ENCODE results near the gene GAGE12D.
"Not testable (repeated sequence)": the region's sequence is repeated elsewhere in the genome, so short reads cannot be mapped to it uniquely, and the experiment has no call there.

Gene GAGE12D, protein sequence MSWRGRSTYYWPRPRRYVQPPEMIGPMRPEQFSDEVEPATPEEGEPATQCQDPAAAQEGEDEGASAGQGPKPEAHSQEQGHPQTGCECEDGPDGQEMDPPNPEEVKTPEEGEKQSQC

DNA sequence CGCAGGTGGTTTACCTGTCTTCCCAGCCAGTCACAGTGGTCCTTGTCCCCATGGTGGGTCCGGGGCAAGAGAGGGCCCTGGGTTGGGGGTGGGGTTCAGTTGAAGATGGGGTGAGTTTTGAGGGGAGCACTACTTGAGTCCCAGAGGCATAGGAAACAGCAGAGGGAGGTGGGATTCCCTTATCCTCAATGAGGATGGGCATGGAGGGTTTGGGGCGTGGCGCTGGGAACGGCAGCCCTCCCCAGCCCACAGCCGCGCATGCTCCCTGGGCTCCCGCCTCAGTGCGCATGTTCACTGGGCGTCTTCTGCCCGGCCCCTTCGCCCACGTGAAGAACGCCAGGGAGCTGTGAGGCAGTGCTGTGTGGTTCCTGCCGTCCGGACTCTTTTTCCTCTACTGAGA lies at the start of gene GAGE12D:
GAGE12D (plus strand) TSS at position 301 of the 400 bp plus-strand sequence. CDS start 1,155 bp downstream, outside the sequence.
- DNase-seq (ENCODE audit: low spot score) = not testable (repeated sequence)

DNA sequence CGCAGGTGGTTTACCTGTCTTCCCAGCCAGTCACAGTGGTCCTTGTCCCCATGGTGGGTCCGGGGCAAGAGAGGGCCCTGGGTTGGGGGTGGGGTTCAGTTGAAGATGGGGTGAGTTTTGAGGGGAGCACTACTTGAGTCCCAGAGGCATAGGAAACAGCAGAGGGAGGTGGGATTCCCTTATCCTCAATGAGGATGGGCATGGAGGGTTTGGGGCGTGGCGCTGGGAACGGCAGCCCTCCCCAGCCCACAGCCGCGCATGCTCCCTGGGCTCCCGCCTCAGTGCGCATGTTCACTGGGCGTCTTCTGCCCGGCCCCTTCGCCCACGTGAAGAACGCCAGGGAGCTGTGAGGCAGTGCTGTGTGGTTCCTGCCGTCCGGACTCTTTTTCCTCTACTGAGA lies 9.7 kb upstream of the GAGE12D start, which contains the start of gene GAGE12C:
GAGE12C (plus strand) TSS at position 301 of the 400 bp plus-strand sequence. CDS start 1,155 bp downstream, outside the sequence.
- not testable (repeated sequence) for DNase-seq (ENCODE audit: low spot score)

DNA sequence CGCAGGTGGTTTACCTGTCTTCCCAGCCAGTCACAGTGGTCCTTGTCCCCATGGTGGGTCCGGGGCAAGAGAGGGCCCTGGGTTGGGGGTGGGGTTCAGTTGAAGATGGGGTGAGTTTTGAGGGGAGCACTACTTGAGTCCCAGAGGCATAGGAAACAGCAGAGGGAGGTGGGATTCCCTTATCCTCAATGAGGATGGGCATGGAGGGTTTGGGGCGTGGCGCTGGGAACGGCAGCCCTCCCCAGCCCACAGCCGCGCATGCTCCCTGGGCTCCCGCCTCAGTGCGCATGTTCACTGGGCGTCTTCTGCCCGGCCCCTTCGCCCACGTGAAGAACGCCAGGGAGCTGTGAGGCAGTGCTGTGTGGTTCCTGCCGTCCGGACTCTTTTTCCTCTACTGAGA lies 9.5 kb downstream of the GAGE12D start, which contains the start of gene GAGE12E:
GAGE12E (plus strand) TSS at position 301 of the 400 bp plus-strand sequence. CDS start 1,155 bp downstream, outside the sequence.
- not testable (repeated sequence) for DNase-seq (ENCODE audit: low spot score)

DNA sequence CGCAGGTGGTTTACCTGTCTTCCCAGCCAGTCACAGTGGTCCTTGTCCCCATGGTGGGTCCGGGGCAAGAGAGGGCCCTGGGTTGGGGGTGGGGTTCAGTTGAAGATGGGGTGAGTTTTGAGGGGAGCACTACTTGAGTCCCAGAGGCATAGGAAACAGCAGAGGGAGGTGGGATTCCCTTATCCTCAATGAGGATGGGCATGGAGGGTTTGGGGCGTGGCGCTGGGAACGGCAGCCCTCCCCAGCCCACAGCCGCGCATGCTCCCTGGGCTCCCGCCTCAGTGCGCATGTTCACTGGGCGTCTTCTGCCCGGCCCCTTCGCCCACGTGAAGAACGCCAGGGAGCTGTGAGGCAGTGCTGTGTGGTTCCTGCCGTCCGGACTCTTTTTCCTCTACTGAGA lies 19.0 kb downstream of the GAGE12D start, which contains the start of gene GAGE12F:
GAGE12F (plus strand) TSS at position 301 of the 400 bp plus-strand sequence. CDS start 1,155 bp downstream, outside the sequence.
- not testable (repeated sequence) for DNase-seq (ENCODE audit: low spot score)

DNA sequence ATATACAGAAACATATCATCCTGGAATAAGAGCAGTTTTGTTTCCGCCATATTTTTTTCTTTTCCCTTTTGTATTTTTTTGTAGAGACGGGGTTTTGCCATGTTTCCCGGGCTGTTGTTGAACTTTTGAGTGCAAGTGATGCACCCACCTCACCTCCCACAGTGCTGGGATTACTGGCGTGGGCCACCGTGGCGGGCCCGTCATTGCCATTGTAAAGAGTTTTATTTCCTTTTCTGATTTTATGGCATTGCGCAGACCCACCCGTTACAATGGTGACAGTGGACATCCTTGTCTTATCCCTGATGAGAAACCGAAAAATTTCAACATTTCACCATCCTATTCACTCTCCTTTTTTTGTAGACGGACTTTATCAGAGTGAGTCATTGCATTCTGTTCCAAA lies 27.2 kb downstream of the GAGE12D start:
- not testable (repeated sequence) for DNase-seq (ENCODE audit: low spot score)

DNA sequence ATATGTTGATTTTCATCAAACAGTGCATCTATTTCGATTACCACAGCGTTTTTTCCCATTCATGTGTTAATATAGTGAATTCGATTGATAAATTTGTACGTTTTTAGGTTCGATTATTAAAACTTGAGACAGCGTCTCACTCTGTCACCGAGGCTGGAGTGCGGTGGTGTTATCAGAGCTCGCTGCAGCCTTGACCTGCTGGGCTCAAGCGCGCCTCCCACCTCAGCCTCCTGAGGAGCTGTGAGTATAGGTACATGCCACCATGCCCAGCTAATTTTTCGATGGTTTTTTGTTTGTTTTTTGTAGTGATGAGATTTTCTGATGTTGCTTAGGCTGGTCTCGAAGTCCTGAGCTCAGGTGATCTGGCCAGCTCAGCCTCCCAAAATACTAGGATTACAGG lies 27.6 kb downstream of the GAGE12D start:
- not testable (repeated sequence) for DNase-seq (ENCODE audit: low spot score)

DNA sequence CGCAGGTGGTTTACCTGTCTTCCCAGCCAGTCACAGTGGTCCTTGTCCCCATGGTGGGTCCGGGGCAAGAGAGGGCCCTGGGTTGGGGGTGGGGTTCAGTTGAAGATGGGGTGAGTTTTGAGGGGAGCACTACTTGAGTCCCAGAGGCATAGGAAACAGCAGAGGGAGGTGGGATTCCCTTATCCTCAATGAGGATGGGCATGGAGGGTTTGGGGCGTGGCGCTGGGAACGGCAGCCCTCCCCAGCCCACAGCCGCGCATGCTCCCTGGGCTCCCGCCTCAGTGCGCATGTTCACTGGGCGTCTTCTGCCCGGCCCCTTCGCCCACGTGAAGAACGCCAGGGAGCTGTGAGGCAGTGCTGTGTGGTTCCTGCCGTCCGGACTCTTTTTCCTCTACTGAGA lies 28.6 kb downstream of the GAGE12D start, which contains the start of gene GAGE12G:
GAGE12G (plus strand) TSS at position 301 of the 400 bp plus-strand sequence. CDS start 1,155 bp downstream, outside the sequence.
- DNase-seq (ENCODE audit: low spot score) = not testable (repeated sequence)

DNA sequence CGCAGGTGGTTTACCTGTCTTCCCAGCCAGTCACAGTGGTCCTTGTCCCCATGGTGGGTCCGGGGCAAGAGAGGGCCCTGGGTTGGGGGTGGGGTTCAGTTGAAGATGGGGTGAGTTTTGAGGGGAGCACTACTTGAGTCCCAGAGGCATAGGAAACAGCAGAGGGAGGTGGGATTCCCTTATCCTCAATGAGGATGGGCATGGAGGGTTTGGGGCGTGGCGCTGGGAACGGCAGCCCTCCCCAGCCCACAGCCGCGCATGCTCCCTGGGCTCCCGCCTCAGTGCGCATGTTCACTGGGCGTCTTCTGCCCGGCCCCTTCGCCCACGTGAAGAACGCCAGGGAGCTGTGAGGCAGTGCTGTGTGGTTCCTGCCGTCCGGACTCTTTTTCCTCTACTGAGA lies 38.1 kb downstream of the GAGE12D start, which contains the start of gene GAGE12H:
GAGE12H (plus strand) TSS at position 301 of the 400 bp plus-strand sequence. CDS start 1,155 bp downstream, outside the sequence.
- DNase-seq (ENCODE audit: low spot score) = not testable (repeated sequence)

DNA sequence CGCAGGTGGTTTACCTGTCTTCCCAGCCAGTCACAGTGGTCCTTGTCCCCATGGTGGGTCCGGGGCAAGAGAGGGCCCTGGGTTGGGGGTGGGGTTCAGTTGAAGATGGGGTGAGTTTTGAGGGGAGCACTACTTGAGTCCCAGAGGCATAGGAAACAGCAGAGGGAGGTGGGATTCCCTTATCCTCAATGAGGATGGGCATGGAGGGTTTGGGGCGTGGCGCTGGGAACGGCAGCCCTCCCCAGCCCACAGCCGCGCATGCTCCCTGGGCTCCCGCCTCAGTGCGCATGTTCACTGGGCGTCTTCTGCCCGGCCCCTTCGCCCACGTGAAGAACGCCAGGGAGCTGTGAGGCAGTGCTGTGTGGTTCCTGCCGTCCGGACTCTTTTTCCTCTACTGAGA lies 47.7 kb downstream of the GAGE12D start, which contains the start of gene GAGE2A:
GAGE2A (plus strand) TSS at position 301 of the 400 bp plus-strand sequence. CDS start 1,155 bp downstream, outside the sequence.
- DNase-seq (ENCODE audit: low spot score) = not testable (repeated sequence)

DNA sequence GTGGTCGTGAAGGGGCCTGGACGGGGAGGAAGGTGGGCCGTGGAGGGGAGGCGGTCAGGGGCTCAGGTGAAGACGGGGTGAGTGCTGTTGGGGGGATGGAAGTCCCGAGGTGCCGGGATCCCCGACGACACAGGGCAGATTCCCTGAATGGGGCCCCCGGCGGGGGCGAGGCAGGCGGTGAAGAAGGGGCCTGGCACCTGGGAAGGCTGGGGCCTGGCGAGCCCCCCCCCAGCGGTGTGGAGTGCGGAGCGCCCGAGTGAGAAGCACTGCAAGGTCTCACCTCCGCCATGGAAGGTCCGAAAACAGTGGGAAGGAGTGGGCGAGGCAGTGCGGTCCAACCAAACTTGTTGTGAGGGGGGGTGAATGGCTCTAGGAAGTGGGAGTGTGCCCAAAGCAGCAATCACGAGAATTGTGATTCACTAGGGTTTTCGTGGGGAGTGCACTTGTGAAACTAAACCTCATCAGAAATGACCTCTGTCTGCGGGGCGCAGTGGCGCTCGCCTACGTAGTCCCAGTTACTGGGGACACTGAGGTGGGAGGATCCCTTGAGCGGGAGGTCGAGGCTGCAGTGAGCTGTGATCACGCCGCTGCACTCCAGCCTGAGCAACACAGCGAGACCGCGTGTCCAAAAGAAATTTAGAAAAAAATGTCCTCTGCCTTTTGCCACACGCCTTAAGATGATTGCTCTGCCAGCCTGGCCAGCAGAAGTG lies 48.4 kb downstream of the GAGE12D start:
- DNase-seq (ENCODE audit: low spot score) = not testable (repeated sequence)

DNA sequence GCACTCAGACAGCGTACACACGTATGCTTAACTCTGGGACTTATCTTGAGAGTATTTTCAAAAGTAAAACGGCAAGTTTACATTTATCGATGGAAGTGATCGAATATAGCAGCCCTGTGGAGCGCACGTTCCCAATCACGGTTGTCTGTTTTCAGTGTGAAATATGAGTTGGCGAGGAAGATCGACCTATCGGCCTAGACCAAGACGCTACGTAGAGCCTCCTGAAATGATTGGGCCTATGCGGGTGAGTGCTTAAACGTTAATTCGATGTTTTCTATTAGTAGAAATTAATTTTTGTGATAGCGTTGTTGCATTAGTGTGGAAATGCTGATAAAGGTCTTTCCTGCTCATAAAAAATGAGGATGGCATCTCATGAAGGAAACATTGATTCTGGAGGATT lies 49.0 kb downstream of the GAGE12D start:
- DNase-seq (ENCODE audit: low spot score) = not testable (repeated sequence)
